Right kidney (tissue), 1 donor: ENCODE results near the gene PIEZO1.
"Not testable (repeated sequence)": the region's sequence is repeated elsewhere in the genome, so short reads cannot be mapped to it uniquely, and the experiment has no call there.

Experiments
- DNase-seq: peaks from one replicate; pipeline ENCODE4 v3.0.0-alpha.2; 2016

PIEZO1 gene

DNA sequence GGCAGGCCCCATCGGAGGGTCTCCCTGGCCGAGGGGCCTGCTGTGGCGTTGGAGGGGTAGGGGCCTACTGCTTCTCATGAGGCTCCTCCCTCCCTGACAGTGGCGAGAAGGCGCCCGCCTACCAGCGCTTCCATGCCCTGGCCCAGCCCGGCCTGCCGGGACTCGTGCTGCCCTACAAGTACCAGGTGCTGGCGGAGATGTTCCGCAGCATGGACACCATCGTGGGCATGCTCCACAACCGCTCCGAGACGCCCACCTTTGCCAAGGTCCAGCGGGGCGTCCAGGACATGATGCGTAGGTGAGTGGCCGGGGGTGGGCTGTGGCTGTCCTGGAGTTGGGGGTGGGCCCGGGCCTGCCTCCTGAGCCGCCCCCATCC, 20.3 kb upstream of the PIEZO1 start:
- DNase-seq = no peak

GRCh38 chr16:88804552-88805339, 19.7 kb upstream of the PIEZO1 start:
- peak; percentile 45 for DNase-seq

DNA sequence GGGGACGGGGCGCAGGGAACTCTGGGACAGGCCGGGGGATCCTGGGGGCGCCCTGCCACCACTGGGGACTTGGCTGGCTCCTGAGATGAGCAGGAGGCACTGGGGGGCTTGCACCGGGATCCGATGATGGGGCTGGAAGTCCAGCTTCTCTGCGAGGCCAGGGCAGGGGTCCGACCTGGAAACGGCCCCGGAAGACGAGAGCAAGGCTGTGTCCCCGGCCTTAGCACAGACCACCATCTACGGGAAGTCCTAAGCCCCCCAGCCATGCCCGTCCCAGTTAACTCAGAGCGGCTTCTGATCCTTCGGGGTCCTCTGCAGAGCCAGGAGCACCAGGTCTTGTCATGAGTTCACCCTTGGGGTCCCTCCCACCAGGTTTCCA, 19.1 kb upstream of the PIEZO1 start:
- DNase-seq = no peak

DNA sequence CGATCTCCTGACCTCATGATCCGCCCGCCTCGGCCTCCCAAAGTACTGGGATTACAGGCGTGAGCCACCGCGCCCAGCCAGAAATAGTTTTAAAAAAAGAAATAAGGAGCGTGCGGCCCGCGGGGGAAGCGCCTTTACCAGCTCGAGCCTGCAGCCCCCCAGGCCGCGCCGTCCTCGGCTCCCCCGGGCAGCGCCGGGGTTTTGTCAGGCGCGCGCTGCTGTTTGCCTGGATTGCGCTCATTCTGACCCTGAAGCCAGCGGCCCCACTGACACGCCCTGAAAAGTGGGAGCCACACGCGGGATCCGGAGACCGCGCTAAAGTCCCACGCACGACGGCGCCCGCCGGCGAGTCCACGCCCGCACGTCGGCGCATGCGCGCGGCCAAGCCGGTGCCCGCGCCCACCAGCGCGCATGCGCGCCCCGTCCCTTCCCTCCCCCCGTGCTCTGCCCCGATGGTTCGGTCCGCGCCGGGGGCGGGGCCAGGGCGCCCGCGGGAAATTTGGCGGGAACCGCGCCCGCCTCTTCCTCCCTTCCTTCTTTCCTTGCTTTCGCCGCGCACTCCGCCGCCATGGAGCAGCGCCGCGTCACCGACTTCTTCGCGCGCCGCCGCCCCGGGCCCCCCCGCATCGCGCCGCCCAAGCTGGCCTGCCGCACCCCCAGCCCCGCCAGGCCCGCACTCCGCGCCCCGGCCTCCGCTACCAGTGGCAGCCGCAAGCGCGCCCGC, 18.4 kb upstream of the PIEZO1 start, which contains the start of gene CDT1:
Gene CDT1 (plus strand): TSS at position 526 of the 724 bp plus-strand sequence. CDS start 43 bp downstream, at position 569.
- peak; percentile 95 for DNase-seq

DNA sequence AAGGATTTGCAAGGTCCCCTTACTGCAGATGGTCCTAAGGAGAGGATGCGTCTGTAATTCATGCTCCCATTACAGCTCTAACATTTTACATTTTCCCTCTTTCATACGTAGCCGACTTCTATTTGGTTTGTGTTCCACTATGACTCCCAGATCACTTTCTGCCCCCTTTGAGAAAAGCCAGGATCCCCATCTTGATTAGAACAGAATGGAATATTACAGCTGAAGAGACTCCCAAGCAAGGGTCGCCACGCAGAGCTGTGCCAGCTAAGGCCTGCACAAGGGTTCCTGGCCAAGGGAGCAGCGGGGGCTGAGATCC, 15.2 kb upstream of the PIEZO1 start:
- DNase-seq = no peak

GRCh38 chr16:88799569-88800276, 14.7 kb upstream of the PIEZO1 start:
- no peak for DNase-seq

DNA sequence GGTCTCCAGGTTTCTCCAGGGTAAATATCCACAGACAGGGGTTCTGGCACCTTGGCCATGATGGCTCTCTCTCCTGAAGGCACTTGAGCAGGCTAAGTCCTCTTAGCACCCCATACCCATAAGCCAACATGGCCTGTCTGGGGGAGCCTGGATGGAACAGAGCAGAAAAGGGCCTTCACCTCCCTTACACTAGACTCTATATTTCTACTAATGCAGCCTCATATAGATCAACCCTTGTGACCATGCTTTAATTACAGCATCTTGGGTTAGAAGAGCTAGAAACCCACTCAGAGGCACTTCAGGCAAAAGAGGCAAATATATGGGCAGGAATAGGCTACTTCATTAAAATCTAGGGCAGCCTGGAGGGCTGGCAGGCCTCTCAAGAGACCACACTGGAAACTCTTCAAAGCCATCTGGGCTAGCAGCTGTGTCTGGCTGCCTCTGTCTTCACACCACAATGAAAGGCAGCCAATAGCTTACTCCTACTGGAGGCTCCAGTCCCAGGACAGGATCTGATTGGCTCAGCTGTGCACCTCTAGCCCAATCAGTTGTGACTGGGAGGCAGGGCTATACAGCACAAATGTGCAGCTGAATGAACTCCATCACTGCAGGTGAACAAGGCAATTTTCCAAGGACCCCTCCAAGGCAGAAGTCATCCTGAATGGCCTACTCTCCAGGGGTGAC, 13.9 kb upstream of the PIEZO1 start:
- DNase-seq = no peak

DNA sequence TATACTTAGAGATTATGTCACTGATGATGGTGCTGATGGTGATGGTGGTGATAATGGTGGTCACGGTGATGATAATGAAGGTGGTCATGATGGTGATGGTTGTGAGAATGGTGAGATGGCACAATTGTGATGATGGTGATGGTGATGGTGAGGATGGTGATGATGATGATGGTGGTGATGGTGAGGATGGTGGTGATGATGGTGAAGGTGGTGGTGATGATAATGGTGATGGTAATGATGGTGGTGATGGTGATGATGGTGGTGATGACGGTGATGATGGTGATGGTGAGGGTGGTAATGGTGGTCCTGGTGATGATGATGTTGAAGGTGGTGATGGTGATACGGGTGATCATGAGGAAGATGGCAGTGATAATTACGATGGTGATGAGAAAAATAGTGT, 13.1 kb upstream of the PIEZO1 start:
- no peak for DNase-seq

DNA sequence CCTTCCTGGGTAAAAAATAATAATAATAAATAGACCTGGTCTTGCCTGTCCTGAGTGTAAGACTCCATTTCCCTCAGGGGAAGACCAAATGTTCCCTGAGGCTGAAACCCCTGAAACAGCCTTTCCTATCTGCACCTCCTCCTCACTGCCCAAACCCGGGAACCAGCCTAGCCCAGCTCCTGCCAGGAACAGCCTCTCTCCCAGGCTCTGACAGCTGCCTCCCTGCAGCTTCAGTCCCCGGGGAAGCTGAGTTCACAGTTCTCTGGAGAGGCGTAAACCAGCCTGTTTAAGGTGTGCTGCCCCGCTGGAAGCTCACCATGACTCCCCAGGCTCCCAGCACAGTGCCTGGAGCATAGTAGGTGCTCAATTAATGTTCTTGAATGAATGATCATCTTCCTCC, 11.3 kb upstream of the PIEZO1 start:
- no peak for DNase-seq

DNA sequence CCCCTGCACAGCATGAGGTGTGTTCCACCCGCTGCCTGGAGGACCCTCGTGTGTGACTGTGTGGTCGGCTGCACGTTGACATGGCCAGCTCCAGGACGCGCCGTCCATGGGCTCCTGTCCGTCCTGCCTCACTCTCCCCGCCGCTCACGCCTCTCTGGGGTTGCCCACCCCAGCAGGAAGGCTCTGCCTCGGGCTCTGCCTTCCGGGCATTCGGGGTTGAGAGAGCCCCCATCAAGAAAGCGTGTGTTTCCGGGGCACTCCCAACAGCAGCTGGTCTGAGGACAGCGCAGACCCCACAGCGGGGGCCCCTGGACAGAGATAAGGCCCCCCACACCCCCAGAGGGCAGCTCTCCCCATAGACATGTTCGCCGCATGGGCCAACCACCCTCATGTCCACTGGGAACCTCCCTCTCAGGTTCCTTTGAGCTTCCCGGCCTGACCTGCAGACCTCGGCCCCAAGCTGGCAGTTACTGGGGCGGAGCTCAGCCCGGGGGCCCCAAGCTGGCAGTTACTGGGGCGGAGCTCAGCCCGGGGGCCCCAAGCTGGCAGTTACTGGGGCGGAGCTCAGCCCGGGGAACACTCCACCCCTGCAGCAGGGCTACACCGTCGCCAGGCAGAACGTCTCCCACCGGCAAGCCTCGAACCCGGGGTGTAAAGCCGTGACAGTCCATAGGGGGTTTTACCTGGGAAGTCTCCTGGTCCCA, 8.4 kb upstream of the PIEZO1 start:
- DNase-seq = no peak

- no peak for DNase-seq
Measured at GRCh38 chr16:88792668-88793250, 7.7 kb upstream of the PIEZO1 start.

- no peak for DNase-seq
Measured at GRCh38 chr16:88792078-88792550, 7.1 kb upstream of the PIEZO1 start.

- no peak for DNase-seq
Measured at GRCh38 chr16:88790312-88791211, 5.5 kb upstream of the PIEZO1 start.

DNA sequence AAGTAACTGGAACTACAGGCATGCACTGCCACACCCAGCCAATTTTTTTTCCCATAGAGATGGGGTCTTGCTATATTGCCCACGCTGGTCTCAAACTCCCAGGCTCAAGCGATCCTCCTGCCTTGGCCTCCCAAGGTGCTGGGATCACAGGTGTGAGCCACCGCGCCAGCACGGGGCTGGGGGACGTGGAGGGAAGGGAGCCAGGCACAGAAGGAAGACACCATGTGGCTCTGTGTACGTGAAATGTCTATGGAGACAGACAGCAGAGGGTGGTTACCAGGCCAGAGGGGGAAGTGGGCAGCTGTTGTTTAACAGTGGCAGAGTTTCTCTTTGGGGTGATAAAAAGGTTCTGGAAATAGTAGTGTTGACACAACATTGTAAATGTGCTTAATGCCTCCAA, 4.6 kb upstream of the PIEZO1 start:
- DNase-seq = no peak

- not testable (repeated sequence) for DNase-seq
Measured at GRCh38 chr16:88788749-88789148, 3.7 kb upstream of the PIEZO1 start.

DNA sequence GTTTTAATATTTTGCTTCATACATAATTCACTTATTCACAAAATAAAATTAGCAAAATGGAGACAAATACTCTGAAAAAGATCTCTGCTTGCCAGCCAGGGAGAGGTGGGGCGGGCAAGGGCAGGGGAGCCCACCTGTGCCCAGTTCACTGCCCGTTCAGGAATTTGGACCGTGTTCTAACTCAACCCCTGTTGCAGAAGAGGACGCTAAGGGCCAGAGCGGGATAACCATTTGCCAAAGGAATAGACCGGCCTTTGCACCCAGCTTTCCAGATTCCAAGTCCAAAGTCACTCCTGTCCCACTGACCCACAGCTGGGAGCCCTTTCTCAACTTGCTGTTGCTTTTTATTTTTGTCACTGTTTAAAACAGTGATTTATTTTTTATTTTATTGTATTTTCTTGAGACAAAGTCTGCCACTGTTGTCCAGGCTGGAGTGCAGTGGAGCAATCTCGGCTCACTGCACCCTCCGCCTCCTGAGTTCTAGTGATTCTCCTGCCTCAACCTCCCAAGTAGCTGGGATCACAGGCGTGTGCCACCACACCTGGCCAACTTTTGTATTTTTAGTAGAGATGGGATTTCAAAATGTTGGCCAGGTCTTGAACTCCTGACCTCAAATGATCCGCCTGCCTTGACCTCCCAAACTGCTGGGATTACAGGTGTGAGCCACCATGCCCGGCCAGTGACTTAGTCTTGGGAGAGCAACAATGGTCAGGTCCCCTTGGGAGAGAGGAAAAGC, 2.7 kb upstream of the PIEZO1 start:
- DNase-seq = no peak

- no peak for DNase-seq
Measured at GRCh38 chr16:88784856-88785105, 239 bp downstream of the PIEZO1 start.

DNA sequence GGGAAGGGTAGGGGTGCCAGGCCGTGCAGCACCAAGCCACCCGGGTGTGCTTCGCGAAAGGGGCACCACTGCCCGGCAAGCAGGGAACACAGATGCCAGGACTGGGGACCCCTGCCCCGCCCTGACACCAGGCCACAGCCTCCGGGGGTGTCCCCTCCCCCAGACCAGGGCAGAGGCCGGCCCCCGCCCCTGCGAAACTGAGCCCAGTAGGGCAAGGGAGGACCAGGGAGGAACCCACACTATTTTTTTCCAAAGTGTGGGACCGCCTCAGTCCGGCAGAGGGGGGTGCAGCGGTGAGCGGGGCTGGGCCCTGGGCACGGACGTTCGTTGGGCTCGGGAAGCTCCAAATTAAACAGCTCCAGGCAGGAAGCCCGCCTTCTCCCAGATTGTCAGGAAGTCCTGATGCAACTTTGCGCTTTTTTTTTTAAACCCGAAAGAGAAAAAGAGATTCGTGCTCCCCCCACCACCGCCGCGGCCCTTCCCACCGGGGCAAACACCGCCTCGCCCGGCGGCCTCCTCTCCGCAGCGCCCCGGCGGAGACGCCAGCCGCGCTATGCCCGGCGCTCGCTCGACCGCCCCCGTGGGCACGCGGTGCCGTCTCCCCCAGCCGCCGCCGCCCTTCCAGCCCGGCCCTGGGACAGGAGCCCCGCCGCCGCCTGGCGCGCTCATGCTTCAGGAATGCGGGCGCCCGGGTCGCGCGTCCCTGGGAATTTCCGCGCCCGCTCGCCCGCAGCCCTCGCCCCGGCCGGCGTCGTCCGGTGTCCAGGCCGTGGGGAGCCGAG, 755 bp downstream of the PIEZO1 start:
- DNase-seq = peak; percentile 68

DNA sequence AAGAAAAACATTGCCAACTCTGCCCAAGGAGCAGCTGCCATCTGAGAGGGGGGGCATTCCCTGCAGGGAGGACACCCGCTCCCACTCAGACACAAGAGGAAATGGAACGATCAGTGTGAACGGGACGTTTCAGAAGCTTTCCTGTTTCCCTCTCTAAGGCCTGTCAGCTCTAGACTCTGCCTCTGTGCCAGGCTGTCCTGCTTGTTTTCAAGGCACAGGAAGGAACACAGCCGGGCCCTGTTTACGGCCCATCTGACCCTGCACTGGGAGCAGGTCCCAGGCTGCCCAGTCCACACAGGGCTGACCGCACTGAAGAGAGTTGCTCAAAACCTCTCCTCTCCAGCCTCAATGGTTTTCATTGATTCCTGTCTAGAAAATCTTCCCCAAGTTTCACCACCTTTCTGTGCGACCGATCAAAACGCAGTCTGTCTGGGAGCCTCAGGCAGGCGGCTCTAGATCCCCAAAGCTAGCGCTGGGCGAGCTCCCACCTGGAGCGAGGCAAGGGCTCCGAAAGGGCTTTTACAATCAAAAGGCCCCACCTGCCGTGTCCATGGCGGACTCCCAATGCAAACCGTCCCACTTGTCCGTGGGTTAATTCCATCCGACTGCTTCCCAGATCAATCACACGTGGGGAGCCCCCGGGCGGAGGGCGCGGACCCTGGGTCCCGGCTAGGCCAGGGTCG, 1.5 kb downstream of the PIEZO1 start:
- DNase-seq = no peak
